ENCODE measurements around the gene ZBTB46. TPM values are rescaled to one million over a fixed set of nuclear protein-coding genes. Genes with fewer than 3 reads are reported as not detected.

The ZBTB46 gene
- total RNA-seq, 1 donor, result 0.36 TPM

- H3K9me3 ChIP-seq (ENCODE audit: low read depth, low read length), result no peaks in the 10 kb centered on the region
- H3K27me3 ChIP-seq (ENCODE audit: insufficient read depth, low read length), result peaks cover 11% of the 10 kb centered on the region
- H3K4me3 ChIP-seq (ENCODE audit: insufficient read depth, low read length), result no peak overlapping the region
- H3K79me2 ChIP-seq (ENCODE audit: insufficient read depth, low read length), result no peaks in the 10 kb centered on the region
- H2AFZ ChIP-seq (ENCODE audit: low read length), result no peak overlapping the region
- no peak for TF ChIP-seq CTCF (IDR thresholded peaks at IDR 0.05; ENCODE audit: extremely low read depth, low read depth, low read length)
- DNase-seq (ENCODE audit: insufficient read length, low spot score, missing footprints), result peak; percentile 71
- peaks cover 2% of the 10 kb centered on the region for H3K4me1 ChIP-seq (ENCODE audit: insufficient read depth, low read length)
- no peak overlapping the region for H3K27ac ChIP-seq (ENCODE audit: low read depth, low read length)
- no peak overlapping the region for H3K4me2 ChIP-seq (ENCODE audit: insufficient read depth, low read length)
- no peaks in the 10 kb centered on the region for H4K20me1 ChIP-seq (ENCODE audit: insufficient read depth, low read length)
- no peaks in the 10 kb centered on the region for H3K36me3 ChIP-seq (ENCODE audit: insufficient read depth, low read length)
Measured at GRCh38 chr20:63822276-63822696, 8.8 kb downstream of the ZBTB46 start.

DNA sequence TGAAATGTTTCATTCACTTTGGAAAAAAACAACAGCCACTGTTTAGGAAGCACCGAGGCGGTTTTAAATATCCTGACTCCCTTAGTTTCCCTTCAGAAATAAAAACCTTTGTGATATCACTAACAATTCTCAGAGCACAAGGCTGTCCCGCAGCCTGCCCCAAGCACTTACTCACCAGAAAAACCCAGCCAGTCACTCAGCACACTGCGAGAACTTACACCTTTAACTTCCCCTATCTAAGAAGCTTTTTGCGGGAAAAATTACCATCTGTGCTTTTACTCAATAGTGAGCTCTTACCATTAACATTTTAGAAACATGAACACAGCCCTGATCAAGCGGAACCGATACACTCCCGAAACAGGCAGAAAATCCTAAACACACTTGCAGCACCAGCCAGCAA, 9.3 kb downstream of the ZBTB46 start:
- Histone ChIP-seq H3K9me3 (ENCODE audit: low read depth, low read length) (no peaks in the 10 kb centered on the region), H3K36me3 (ENCODE audit: insufficient read depth, low read length) (no peaks in the 10 kb centered on the region), H2AFZ (ENCODE audit: low read length) (no peak overlapping the region), H3K27me3 (ENCODE audit: insufficient read depth, low read length) (peaks cover 9% of the 10 kb centered on the region), H3K4me2 (ENCODE audit: insufficient read depth, low read length) (no peak overlapping the region), H3K4me1 (ENCODE audit: insufficient read depth, low read length) (peaks cover 2% of the 10 kb centered on the region), H3K4me3 (ENCODE audit: insufficient read depth, low read length) (no peak overlapping the region), H3K79me2 (ENCODE audit: insufficient read depth, low read length) (no peaks in the 10 kb centered on the region), H3K27ac (ENCODE audit: low read depth, low read length) (no peak overlapping the region), H4K20me1 (ENCODE audit: insufficient read depth, low read length) (no peaks in the 10 kb centered on the region)
- DNase-seq (ENCODE audit: insufficient read length, low spot score, missing footprints), result no peak
- no peak for TF ChIP-seq CTCF (IDR thresholded peaks at IDR 0.05; ENCODE audit: extremely low read depth, low read depth, low read length)

GRCh38 chr20:63819224-63819921, 11.7 kb downstream of the ZBTB46 start:
- H3K4me3 ChIP-seq (ENCODE audit: insufficient read depth, low read length), result peak overlapping the region; percentile 35
- H3K4me1 ChIP-seq (ENCODE audit: insufficient read depth, low read length), result peaks cover 2% of the 10 kb centered on the region
- H3K4me2 ChIP-seq (ENCODE audit: insufficient read depth, low read length), result peak overlapping the region; percentile 67
- H3K27ac ChIP-seq (ENCODE audit: low read depth, low read length), result no peak overlapping the region
- H3K27me3 ChIP-seq (ENCODE audit: insufficient read depth, low read length), result peaks cover 6% of the 10 kb centered on the region
- no peaks in the 10 kb centered on the region for H3K79me2 ChIP-seq (ENCODE audit: insufficient read depth, low read length)
- peaks cover 4% of the 10 kb centered on the region for H4K20me1 ChIP-seq (ENCODE audit: insufficient read depth, low read length)
- peak; percentile 84 for DNase-seq (ENCODE audit: insufficient read length, low spot score, missing footprints)
- H3K36me3 ChIP-seq (ENCODE audit: insufficient read depth, low read length), result no peaks in the 10 kb centered on the region
- TF ChIP-seq CTCF (IDR thresholded peaks at IDR 0.05; ENCODE audit: extremely low read depth, low read depth, low read length), result peak; percentile 40
- H3K9me3 ChIP-seq (ENCODE audit: low read depth, low read length), result no peaks in the 10 kb centered on the region
- H2AFZ ChIP-seq (ENCODE audit: low read length), result peak overlapping the region; percentile 29

GRCh38 chr20:63815615-63816253, 15.3 kb downstream of the ZBTB46 start:
- H3K4me3 ChIP-seq (ENCODE audit: insufficient read depth, low read length), result no peak overlapping the region
- H3K9me3 ChIP-seq (ENCODE audit: low read depth, low read length), result no peaks in the 10 kb centered on the region
- H3K27ac ChIP-seq (ENCODE audit: low read depth, low read length), result no peak overlapping the region
- no peaks in the 10 kb centered on the region for H3K36me3 ChIP-seq (ENCODE audit: insufficient read depth, low read length)
- TF ChIP-seq CTCF (IDR thresholded peaks at IDR 0.05; ENCODE audit: extremely low read depth, low read depth, low read length), result no peak
- no peak for DNase-seq (ENCODE audit: insufficient read length, low spot score, missing footprints)
- H2AFZ ChIP-seq (ENCODE audit: low read length), result no peak overlapping the region
- peaks cover 2% of the 10 kb centered on the region for H3K4me1 ChIP-seq (ENCODE audit: insufficient read depth, low read length)
- peaks cover 4% of the 10 kb centered on the region for H4K20me1 ChIP-seq (ENCODE audit: insufficient read depth, low read length)
- H3K4me2 ChIP-seq (ENCODE audit: insufficient read depth, low read length), result no peak overlapping the region
- no peaks in the 10 kb centered on the region for H3K27me3 ChIP-seq (ENCODE audit: insufficient read depth, low read length)
- H3K79me2 ChIP-seq (ENCODE audit: insufficient read depth, low read length), result no peaks in the 10 kb centered on the region
